Smooth muscle cell (in vitro differentiated cells): Measurements from ENCODE around the gene CELF5. TPM values are rescaled to one million over a fixed set of nuclear protein-coding genes. Genes with fewer than 3 reads are reported as not detected.

ENCODE experiments used
- DNase-seq: peaks from one replicate; lab custom pipeline; 2025; ENCODE audit not compliant: unreplicated experiment; lab: John Stamatoyannopoulos, UW
- H2AFZ ChIP-seq: fragments of 200-600 bp; sonication (generic); 2 replicates; pipeline ENCODE4 v1.6.0; 2016; ENCODE audit warnings: antibody characterized with exemption, low read depth, mild to moderate bottlenecking
- H3F3A ChIP-seq: fragments of 200-600 bp; sonication (generic); 2 replicates; pipeline ENCODE4 v1.6.0; 2017; ENCODE audit warnings: antibody characterized with exemption, low read depth
- H3K27ac ChIP-seq: fragments of 200-600 bp; sonication (generic); 2 replicates; pipeline ENCODE4 v1.5.1; 2016; ENCODE audit warnings: low read depth, mild to moderate bottlenecking
- H3K27me3 ChIP-seq: fragments of 200-600 bp; sonication (generic); 2 replicates; pipeline ENCODE4 v1.6.1; 2016; ENCODE audit warnings: low read depth, mild to moderate bottlenecking
- H3K36me3 ChIP-seq: fragments of 200-600 bp; sonication (generic); 2 replicates; pipeline ENCODE4 v1.5.1; 2016; ENCODE audit warnings: low read depth
- H3K4me1 ChIP-seq: fragments of 200-600 bp; sonication (generic); 2 replicates; pipeline ENCODE4 v1.5.1; 2016; ENCODE audit warnings: low read depth
- H3K4me2 ChIP-seq: fragments of 200-600 bp; sonication (generic); 2 replicates; pipeline ENCODE4 v1.6.0; 2016; ENCODE audit warnings: mild to moderate bottlenecking
- H3K4me3 ChIP-seq: fragments of 200-600 bp; sonication (generic); 2 replicates; pipeline ENCODE4 v1.5.1; 2016; ENCODE audit warnings: mild to moderate bottlenecking
- H3K79me2 ChIP-seq: fragments of 200-600 bp; sonication (generic); 2 replicates; pipeline ENCODE4 v1.6.0; 2016; ENCODE audit warnings: low read depth, mild to moderate bottlenecking
- H3K9ac ChIP-seq: fragments of 200-600 bp; sonication (generic); 2 replicates; pipeline ENCODE4 v1.6.0; 2016; ENCODE audit warnings: low read depth
- H3K9me3 ChIP-seq: fragments of 200-600 bp; sonication (generic); replicated peaks from 2 replicates; pipeline ENCODE4 v1.5.1; 2016; ENCODE audit warnings: low read depth
- H4K20me1 ChIP-seq: fragments of 200-600 bp; sonication (generic); 2 replicates; pipeline ENCODE4 v1.6.0; 2016; ENCODE audit warnings: low read depth
- WGBS: methylation state at CpG from one replicate; pipeline ENCODE4 v1.1.7; 2016; ENCODE audit warnings: low lambda C conversion rate; 5-methylcytosine and 5-hydroxymethylcytosine counted together
- polyA plus RNA-seq: library from polyadenylated mRNA; unstranded; fragments of >200 nt; fragmentation: Nextera tagmentation; extraction: Ambion mirVana; gene quantifications from 2 replicates; pipeline ENCODE4 v1.2.1, GENCODE V29; 2016
- total RNA-seq: library from RNA; depleted of rRNA; stranded (reverse); fragments of >200 nt; gene quantifications from 2 replicates; pipeline ENCODE4 v1.2.3, GENCODE V29; 2014
- TF ChIP-seq, protein P1 (sequence below): fragments of 200-600 bp; sonication (generic); IDR thresholded peaks from 2 replicates; pipeline ENCODE4 v1.5.1; 2017; ENCODE audit warnings: borderline replicate concordance, mild to moderate bottlenecking, antibody characterized with exemption; ENCODE audit not compliant: insufficient read depth, poor library complexity, severe bottlenecking

Gene CELF5
- total and polyA plus RNA-seq, 2 experiments from 2014 or later: 0.18 TPM; not detected in 1

GRCh38 chr19:3272401-3272931 lies 48.0 kb downstream of the CELF5 start:
- no peaks in the 10 kb centered on the region for H4K20me1 ChIP-seq
- 76% methylated on average over 4 of the region's 4 CpGs for WGBS
- no peak overlapping the region for H3K9ac ChIP-seq
- no peak overlapping the region for H3K4me3 ChIP-seq
- no peak overlapping the region for H2AFZ ChIP-seq
- H3K4me2 ChIP-seq: no peak overlapping the region
- no peaks in the 10 kb centered on the region for H3K79me2 ChIP-seq
- peaks cover 14% of the 10 kb centered on the region for H3K27me3 ChIP-seq
- H3K9me3 ChIP-seq: no peaks in the 10 kb centered on the region
- TF ChIP-seq, protein P1, sequence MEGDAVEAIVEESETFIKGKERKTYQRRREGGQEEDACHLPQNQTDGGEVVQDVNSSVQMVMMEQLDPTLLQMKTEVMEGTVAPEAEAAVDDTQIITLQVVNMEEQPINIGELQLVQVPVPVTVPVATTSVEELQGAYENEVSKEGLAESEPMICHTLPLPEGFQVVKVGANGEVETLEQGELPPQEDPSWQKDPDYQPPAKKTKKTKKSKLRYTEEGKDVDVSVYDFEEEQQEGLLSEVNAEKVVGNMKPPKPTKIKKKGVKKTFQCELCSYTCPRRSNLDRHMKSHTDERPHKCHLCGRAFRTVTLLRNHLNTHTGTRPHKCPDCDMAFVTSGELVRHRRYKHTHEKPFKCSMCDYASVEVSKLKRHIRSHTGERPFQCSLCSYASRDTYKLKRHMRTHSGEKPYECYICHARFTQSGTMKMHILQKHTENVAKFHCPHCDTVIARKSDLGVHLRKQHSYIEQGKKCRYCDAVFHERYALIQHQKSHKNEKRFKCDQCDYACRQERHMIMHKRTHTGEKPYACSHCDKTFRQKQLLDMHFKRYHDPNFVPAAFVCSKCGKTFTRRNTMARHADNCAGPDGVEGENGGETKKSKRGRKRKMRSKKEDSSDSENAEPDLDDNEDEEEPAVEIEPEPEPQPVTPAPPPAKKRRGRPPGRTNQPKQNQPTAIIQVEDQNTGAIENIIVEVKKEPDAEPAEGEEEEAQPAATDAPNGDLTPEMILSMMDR: no peak
- no peaks in the 10 kb centered on the region for H3K36me3 ChIP-seq
- H3F3A ChIP-seq: no peaks in the 10 kb centered on the region
- no peak for DNase-seq
- H3K4me1 ChIP-seq: peaks cover 9% of the 10 kb centered on the region
- no peak overlapping the region for H3K27ac ChIP-seq

DNA sequence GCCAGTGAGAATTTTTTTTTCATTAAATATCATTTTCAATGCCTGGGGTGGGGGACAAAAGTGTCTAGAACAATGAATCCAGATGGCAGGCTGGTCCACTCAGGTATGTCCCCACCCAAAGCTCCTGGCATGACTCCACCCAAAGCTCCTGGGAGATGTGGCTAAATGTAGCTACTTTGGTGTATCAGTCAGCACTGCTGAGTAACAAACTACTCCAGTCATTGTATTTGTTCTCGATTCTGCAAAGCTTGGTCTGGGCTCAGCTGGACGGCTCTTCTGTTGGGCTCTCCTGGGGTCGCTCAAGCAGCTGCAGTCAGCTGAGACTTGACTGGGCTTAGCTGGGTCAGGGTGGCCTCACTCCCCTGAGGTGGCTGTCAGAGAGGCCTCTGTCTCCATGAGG lies 48.5 kb downstream of the CELF5 start:
- H3K27ac ChIP-seq: no peak overlapping the region
- no peak for DNase-seq
- no peak overlapping the region for H3K4me3 ChIP-seq
- H3K9me3 ChIP-seq: no peaks in the 10 kb centered on the region
- H2AFZ ChIP-seq: no peak overlapping the region
- no peaks in the 10 kb centered on the region for H3K79me2 ChIP-seq
- H3K27me3 ChIP-seq: peaks cover 14% of the 10 kb centered on the region
- H3K4me2 ChIP-seq: no peak overlapping the region
- TF ChIP-seq, protein P1: no peak
- no peaks in the 10 kb centered on the region for H3K36me3 ChIP-seq
- H4K20me1 ChIP-seq: no peaks in the 10 kb centered on the region
- no peaks in the 10 kb centered on the region for H3F3A ChIP-seq
- WGBS: 94% methylated on average over 3 of the region's 3 CpGs
- peaks cover 9% of the 10 kb centered on the region for H3K4me1 ChIP-seq
- no peak overlapping the region for H3K9ac ChIP-seq

DNA sequence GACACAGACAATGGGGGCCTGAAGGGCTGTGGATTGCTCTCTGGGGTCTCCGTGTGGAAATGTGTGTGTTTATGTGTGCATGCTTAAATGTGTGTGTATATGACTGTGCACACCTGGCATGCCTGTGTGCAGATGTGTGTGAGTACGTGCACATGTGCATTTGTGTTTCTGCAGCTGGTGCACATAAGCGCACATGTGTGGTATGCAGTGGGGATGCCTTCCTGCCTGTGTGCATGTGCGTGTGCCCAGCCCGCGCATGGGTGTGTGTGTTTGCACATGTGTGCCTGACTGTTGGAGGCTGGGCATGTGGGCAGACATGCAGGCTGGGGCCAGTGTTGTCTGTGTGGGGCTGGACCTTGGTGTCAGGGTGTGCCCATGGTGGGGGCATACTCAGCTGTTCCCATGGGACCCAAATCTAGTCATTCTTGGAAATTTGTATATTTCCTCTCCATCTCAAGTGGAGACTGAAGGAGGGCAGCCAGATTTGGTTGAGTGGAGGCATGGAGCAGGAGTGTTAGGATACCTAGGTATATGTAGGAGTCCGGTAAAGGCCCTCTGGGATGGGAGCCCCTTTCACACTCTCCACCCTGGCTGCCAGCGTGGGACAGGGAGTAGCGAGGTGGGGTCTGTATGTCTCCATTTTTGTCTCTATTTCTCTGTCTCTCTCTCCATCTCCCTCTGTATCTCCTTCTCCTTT lies 49.9 kb downstream of the CELF5 start:
- H3K79me2 ChIP-seq: no peaks in the 10 kb centered on the region
- no peaks in the 10 kb centered on the region for H3K9me3 ChIP-seq
- H4K20me1 ChIP-seq: no peaks in the 10 kb centered on the region
- H2AFZ ChIP-seq: no peak overlapping the region
- 85% methylated on average over 9 of the region's 9 CpGs for WGBS
- no peaks in the 10 kb centered on the region for H3F3A ChIP-seq
- no peaks in the 10 kb centered on the region for H3K36me3 ChIP-seq
- peaks cover 14% of the 10 kb centered on the region for H3K27me3 ChIP-seq
- H3K4me2 ChIP-seq: no peak overlapping the region
- H3K4me1 ChIP-seq: peaks cover 9% of the 10 kb centered on the region
- TF ChIP-seq, protein P1: no peak
- DNase-seq: no peak
- H3K27ac ChIP-seq: no peak overlapping the region
- no peak overlapping the region for H3K9ac ChIP-seq
- no peak overlapping the region for H3K4me3 ChIP-seq
